Right lobe of liver (tissue), 6 donors: ENCODE data around the gene GPATCH8. TPM values are rescaled to one million over a fixed set of nuclear protein-coding genes. Genes with fewer than 3 reads are reported as not detected.

Source experiments
- ATAC-seq, 4 donors: fragments of 200-7000 bp; cut with Tn5 transposase; one replicate each; pipeline ENCODE4 v1.9.1; 2020; ENCODE audit warnings: mild to moderate bottlenecking in 4 of 4, moderate library complexity in 4 of 4
- DNase-seq, 3 donors: peaks; one replicate each; pipeline ENCODE4 v3.0.0-alpha.2; 2020
- H3K27ac ChIP-seq, 3 donors: fragments of 200-600 bp; one replicate each; pipeline ENCODE4 v1.8.0; 2022
- H3K27me3 ChIP-seq, 2 donors: fragments of 200-600 bp; one replicate each; pipeline ENCODE4 v1.8.0; 2022
- H3K36me3 ChIP-seq, 4 donors: fragments of 200-600 bp; sonication (generic) in 1 of 4; one replicate each; pipeline versions ENCODE4 v1.5.1 to v1.8.0; 2017 to 2022; ENCODE audit warnings: control low read depth in 1 of 4
- H3K4me1 ChIP-seq, 4 donors: fragments of 200-600 bp; sonication (generic) in 1 of 4; one replicate each; pipeline versions ENCODE4 v1.5.1 to v1.8.0; 2017 to 2022; ENCODE audit warnings: control low read depth in 1 of 4
- H3K4me3 ChIP-seq, 3 donors: fragments of 200-600 bp; one replicate each; pipeline ENCODE4 v1.8.0; 2022
- H3K9me3 ChIP-seq, 4 donors: fragments of 200-600 bp; sonication (generic) in 1 of 4; one replicate each; pipeline versions ENCODE4 v1.5.1 to v1.8.0; 2017 to 2022; ENCODE audit warnings: control low read depth in 1 of 4
- CTCF ChIP-seq, 4 donors: fragments of 200-600 bp in 3 of 4; fragments of 450-650 bp in 1 of 4; IDR thresholded peaks; one replicate each; pipeline versions ENCODE4 v1.5.1 to v1.8.0; 2016 to 2022; ENCODE audit warnings: antibody characterized with exemption in 4 of 4, mild to moderate bottlenecking in 2 of 4
- POLR2A ChIP-seq: fragments of 450-650 bp; IDR thresholded peaks from one replicate; pipeline ENCODE4 v1.6.1; 2017; ENCODE audit warnings: antibody characterized with exemption, mild to moderate bottlenecking
- WGBS: methylation state at CpG from one replicate; pipeline ENCODE4 v1.1.6; 2018; ENCODE audit warnings: low coverage, low lambda C conversion rate; ENCODE audit not compliant: insufficient coverage; ENCODE audit errors: missing lambda C conversion rate; 5-methylcytosine and 5-hydroxymethylcytosine counted together
- intact Hi-C, 2 donors: fragments of 100-400 bp; cut with DNase I; formaldehyde crosslinking; loops; one replicate each; pipeline versions ENCODE4 v1.11.2 to v1.14.1; 2022
- total RNA-seq, 6 experiments: library from RNA; depleted of rRNA in 2 of 6; stranded (reverse); fragments of >200 nt in 2 of 6; fragmentation: NEBNext Ultra II Directional in 3 of 6; extraction: Animal tissue kit (Norgen Biotek cat#: 25700) in 3 of 6; gene quantifications; one replicate each; pipeline versions ENCODE4 v1.1.0 to v1.2.4, GENCODE V29; 2016 to 2023
- donor health status: DM: no; HTN: yes; CAD: no.
- donor health status: DM: no; HTN: no; CAD: no.
- donor health status: DM: no; HTN: no; CAD: no.
- donor health status: DM: no; HTN: yes; CAD: no.
- donor health status: DM: no; HTN: yes; CAD: no.

The GPATCH8 gene
- total RNA-seq, 6 experiments from 2014 or later, result 8.1 to 14.4 (median 13.1) TPM

GRCh38 chr17:44487170-44487569 is 16.0 kb downstream of the GPATCH8 start:
- Histone ChIP-seq H3K27ac (no peak overlapping the region), H3K27me3 (no peaks in the 10 kb centered on the region), H3K9me3 (no peaks in the 10 kb centered on the region), H3K36me3 (no peaks in the 10 kb centered on the region), H3K4me3 (no peak overlapping the region), H3K4me1 (no peaks in the 10 kb centered on the region)
- DNase-seq (no peak), ATAC-seq (no peak)
- no peak for TF ChIP-seq POLR2A
- no peak for TF ChIP-seq CTCF (IDR thresholded peaks at IDR 0.05)
- intact Hi-C loops, result no loop called here
- 81% methylated on average over 2 of the region's 2 CpGs for WGBS

GRCh38 chr17:44473367-44473766 is 29.8 kb downstream of the GPATCH8 start:
- Histone ChIP-seq H3K27ac (no peak overlapping the region), H3K9me3 (peaks cover 0 to 6% (median 0%) of the 10 kb centered on the region in 4 donors), H3K27me3 (no peaks in the 10 kb centered on the region), H3K4me3 (no peak overlapping the region), H3K36me3 (no peaks in the 10 kb centered on the region), H3K4me1 (no peaks in the 10 kb centered on the region)
- TF ChIP-seq CTCF (IDR thresholded peaks at IDR 0.05), result no peak
- 79% methylated on average over 2 of the region's 6 CpGs for WGBS
- intact Hi-C loops, result no loop called here
- DNase-seq, result no peak
- ATAC-seq, result no peak

- no peak for ATAC-seq
These were observed 33.5 kb downstream of the GPATCH8 start for GRCh38 chr17:44469676-44470075.

GRCh38 chr17:44467108-44467507 is 36.1 kb downstream of the GPATCH8 start:
- intact Hi-C loops, result no loop called here
- no peak for ATAC-seq
- WGBS, result 43% methylated on average over 3 of the region's 3 CpGs
- H3K4me1 ChIP-seq, result no peaks in the 10 kb centered on the region
- DNase-seq, result no peak
- no peak overlapping the region for H3K4me3 ChIP-seq
- H3K27me3 ChIP-seq, result no peaks in the 10 kb centered on the region
- TF ChIP-seq CTCF (IDR thresholded peaks at IDR 0.05) (no peak), POLR2A (no peak)
- H3K9me3 ChIP-seq, result no peaks in the 10 kb centered on the region
- H3K36me3 ChIP-seq, result peaks cover 0 to 4% (median 0%) of the 10 kb centered on the region in 4 donors
- H3K27ac ChIP-seq, result no peak overlapping the region

More at GRCh38 chr17:44469676-44470075, 33.5 kb downstream of the GPATCH8 start:
- no peak for DNase-seq
- TF ChIP-seq CTCF (IDR thresholded peaks at IDR 0.05) (no peak), POLR2A (no peak)
- intact Hi-C loops, result no loop called here
- no peaks in the 10 kb centered on the region for H3K4me1 ChIP-seq
- H3K27me3 ChIP-seq, result no peaks in the 10 kb centered on the region
- peaks cover 0 to 5% (median 0%) of the 10 kb centered on the region in 4 donors for H3K9me3 ChIP-seq
- no peak overlapping the region for H3K27ac ChIP-seq
- 100% methylated on average over 2 of the region's 2 CpGs for WGBS
- no peak overlapping the region for H3K4me3 ChIP-seq
- no peaks in the 10 kb centered on the region for H3K36me3 ChIP-seq

- no peak overlapping the region for H3K27ac ChIP-seq
- peaks cover 0 to 6% (median 0%) of the 10 kb centered on the region in 4 donors for H3K36me3 ChIP-seq
- TF ChIP-seq POLR2A (no peak), CTCF (IDR thresholded peaks at IDR 0.05) (no peak)
- H3K27me3 ChIP-seq, result no peaks in the 10 kb centered on the region
- no peaks in the 10 kb centered on the region for H3K9me3 ChIP-seq
- intact Hi-C loops, result no loop called here
- H3K4me3 ChIP-seq, result no peak overlapping the region
- DNase-seq (no peak), ATAC-seq (no peak)
- no peaks in the 10 kb centered on the region for H3K4me1 ChIP-seq
These were observed 36.9 kb downstream of the GPATCH8 start for GRCh38 chr17:44466339-44466738.
